Hematopoietic multipotent progenitor cell treated with erythropoietin and hydrocortisone succinate and interleukin-3 and kit ligand, for 8 days (in vitro differentiated cells): ENCODE measurements around the gene TAF4.
"Not testable (repeated sequence)": the region's sequence is repeated elsewhere in the genome, so short reads cannot be mapped to it uniquely, and the experiment has no call there.

Source experiments
- DNase-seq: peaks from one replicate; pipeline ENCODE4 v3.0.0-alpha.2; 2015

The TAF4 gene

GRCh38 chr20:62056377-62056776 lies 9.3 kb downstream of the TAF4 start:
- DNase-seq, result no peak

DNA sequence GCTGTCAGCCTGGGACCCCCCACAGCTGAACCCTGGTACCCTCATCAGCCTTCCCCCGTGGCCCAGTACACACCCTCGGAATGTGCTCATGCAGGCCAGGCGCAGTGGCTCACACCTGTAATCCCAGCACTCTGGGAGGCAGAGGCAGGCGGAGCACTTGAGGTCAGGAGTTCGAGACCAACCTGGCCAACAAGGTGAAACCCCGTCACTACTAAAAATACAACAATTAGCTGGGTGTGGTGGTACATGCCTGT lies 9.9 kb downstream of the TAF4 start:
- DNase-seq, result not testable (repeated sequence)

- no peak for DNase-seq
Measured at GRCh38 chr20:62055106-62055861, 10.4 kb downstream of the TAF4 start.

- DNase-seq, result no peak
Measured at GRCh38 chr20:62054451-62054953, 11.2 kb downstream of the TAF4 start.

GRCh38 chr20:62053465-62054196 lies 12.1 kb downstream of the TAF4 start:
- DNase-seq, result no peak

DNA sequence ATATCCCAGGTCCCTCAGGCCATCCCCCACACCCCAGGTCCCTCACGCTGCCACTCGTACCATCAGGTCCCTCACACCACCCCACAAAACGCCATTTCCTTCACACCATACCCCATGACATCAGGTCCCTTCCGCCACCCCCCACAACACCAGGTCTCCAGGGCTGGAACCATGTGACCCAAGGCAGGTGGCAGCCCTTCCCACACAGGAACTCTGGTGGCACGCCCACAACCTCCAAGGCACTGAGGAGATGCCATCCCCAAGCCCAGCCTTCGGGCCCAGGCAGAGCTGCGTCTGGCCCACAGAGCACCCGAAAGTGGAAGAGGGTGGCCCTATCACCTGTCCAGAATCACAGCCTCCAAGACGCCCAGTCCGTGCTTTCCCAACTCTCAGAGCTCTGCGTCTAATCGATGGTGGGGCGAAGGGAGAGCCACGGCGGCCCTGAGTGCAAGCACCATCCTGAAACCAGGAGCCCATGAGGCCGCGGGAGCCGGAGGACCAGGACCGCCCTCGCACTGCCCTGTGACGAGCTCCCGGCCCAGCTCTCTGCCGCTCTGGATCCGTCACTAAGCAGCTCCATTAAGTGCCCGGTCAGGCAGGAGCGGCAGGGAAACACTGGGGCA lies 12.7 kb downstream of the TAF4 start:
- no peak for DNase-seq

DNA sequence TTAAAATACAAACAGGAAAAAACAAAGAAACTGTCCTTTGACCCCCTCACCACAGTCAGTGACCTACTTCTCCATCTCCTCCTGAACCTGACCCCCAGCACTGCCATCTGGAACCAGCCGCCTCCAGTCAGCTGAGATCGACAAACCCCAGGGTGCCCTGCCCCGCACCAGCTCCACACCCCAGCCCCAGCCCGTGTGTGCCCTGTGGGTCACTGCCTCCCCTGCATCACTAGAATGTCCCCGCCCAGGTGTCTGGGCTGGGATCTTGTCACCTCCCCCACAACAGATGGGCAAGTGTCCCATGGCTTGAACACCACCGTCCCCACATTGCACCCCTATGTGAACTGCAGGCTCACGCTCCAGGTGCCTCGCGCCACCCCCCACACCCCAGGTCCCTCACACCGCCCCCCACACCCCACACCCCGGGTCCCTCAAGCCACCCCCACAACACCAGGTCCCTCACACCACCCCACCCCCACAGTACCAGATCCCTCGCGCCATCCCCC lies 13.3 kb downstream of the TAF4 start:
- DNase-seq, result no peak

DNA sequence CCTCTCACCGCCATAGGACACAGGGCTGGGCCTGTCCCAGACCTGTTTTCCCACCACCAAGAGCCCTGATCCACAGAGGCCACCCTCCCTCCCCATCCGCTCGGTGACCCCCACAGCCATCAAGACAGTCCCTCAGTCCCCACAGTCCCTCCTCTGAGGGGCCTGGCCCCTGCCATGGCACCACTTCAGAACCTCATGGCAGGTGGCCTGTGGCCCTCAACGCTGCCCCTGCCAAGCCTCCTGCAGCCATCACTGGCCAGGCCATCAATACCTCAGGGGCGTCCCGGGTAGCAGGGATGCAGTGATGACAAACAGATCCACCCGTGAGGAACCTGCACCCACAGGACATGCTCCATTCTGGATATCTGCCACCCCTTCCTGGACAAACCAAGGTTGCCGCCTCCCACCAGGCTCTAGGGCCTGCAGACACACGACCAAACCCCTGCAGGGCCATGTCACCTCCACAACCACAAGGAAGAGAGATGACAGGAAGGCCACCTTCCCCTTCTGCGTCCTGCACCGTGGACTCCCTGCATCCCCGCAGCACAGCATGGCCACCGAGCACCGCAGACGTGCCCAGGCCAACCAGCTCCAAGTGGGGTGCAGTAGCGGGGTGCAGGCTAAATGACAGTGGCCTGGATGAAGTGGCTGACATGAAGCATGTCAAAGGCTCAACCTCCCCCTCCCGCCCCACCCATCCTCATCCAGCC lies 14.0 kb downstream of the TAF4 start:
- no peak for DNase-seq

GRCh38 chr20:62051144-62051543 lies 14.5 kb downstream of the TAF4 start:
- no peak for DNase-seq

GRCh38 chr20:62050166-62051120 lies 15.2 kb downstream of the TAF4 start:
- peak; percentile 29 for DNase-seq

DNA sequence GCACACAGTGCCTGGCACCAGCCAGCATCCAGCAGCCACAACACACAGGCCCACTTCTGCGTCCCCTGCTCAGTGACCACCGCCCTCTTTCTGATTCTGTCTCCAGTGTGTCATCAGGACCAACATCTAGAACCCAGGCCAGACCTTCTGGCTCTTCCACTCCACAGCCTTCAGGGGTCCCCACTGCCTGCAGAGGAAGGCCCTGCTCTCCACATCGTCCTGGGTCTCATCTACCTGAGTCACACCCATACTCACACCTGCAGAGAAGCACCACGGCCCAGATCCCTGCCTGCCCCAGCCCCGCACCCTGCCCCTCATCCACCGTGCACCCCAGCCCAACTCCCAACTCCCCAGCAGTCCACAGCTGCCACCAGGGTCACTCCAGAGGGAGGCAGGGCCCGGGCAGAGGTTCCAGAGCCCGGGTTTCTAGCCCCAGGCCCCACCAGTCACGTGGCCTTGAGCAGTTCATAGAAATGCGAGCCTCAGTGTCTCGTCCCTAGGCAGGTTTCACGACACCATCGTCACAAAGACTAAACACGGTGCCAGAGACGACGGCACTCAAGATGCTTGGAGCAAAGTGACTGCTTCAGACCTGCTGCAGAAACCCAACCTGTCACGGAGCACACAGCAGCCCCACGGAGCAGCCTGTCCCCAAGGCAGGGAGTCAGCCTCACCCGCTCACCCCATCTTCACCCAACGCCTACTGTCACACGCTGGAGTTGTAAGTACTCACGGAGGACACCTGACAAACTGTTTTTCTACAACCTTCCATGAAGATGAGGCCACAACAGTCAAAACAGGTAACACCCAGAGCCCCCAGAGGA lies 16.1 kb downstream of the TAF4 start:
- no peak for DNase-seq

- DNase-seq, result no peak
Measured at GRCh38 chr20:62048821-62049291, 16.8 kb downstream of the TAF4 start.

GRCh38 chr20:62048346-62048761 lies 17.3 kb downstream of the TAF4 start:
- no peak for DNase-seq

DNA sequence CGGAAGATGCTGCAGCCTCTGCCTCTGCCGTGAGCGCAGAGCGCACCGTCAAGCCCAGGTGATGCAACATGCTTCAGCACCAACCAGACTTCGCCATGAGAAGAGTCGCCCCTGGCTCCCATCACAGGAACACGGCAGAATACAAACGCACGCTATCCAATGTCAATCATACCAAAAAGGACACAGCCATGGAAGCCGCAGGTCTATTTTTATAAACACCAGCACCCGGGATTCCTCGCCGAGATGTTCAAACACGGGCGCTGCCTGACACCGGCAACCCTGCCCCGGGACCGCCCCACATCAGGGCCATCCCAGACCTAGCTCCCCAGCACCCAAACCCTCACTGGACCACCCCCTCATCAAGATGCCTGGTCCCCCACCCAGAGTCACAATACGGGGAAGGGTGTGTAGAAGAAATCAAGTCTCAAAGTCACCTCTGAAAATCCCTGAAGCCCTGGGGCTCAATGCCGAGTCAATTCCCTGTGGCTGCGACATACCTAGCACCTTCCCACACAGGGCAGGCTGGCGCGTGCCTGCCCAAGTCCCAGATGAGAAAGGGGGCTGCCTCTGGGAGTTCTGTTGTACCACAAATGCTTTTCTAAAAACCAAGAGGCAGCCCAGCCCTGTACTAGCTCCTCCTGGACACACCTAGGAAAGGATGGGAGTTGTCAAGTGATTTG lies 17.9 kb downstream of the TAF4 start:
- no peak for DNase-seq

- no peak for DNase-seq
Measured at GRCh38 chr20:62046431-62046830, 19.2 kb downstream of the TAF4 start.

DNA sequence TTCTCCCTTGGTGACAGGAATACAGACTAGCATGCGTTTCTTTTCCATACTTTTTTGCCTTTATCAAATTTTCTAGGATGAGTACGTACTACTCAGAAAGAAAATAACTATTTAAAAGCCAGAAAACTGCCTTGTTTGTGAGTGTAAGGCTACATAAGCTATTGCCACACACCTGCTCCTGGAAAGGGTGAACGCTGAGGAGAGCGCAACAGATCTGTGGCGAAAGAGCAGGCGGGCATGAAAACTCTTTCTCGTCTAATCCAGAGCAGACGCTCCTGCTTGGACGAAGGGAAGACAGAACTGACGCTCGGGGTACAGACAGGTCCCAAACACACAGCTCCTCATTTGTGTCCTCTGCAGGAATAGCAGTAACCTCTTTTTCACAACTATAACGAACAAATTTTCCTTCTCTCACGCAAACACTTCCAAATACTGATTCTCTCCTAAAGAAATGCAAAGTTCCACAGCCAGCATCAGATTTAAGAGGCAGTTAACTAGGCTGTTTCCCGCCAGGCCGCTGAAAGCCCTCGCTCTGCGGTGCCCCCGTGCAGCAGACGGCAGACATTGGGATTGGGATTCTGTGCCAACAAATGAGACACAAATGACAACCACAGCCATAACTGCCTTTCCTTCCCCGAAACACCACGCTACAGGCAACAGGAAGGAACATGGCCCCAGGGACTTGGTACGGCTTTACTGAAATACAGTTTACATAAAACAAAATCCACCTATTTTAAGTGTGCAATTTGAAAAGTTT lies 20.0 kb downstream of the TAF4 start:
- DNase-seq, result no peak

DNA sequence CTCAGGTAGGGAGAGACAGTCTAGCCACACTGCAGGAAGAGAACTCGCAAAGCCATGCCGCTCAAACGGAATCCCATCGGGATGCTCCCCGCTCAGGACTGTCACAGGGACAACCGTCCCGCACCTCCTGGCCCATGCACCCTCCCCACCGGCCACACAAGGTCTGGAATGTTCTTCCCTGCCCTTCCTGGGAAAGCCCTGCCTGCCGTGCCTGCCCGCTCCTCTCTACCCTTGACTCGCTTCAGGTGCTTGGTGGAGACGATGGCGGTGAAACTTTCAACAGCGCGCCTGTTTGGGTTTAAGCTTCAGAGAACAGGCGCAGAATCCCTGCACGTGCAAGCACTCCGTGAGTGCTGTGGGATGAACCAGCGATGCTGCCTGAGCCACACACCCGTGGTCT lies 20.6 kb downstream of the TAF4 start:
- DNase-seq, result no peak

GRCh38 chr20:62044631-62045030 lies 21.1 kb downstream of the TAF4 start:
- DNase-seq, result no peak

- no peak for DNase-seq
Measured at GRCh38 chr20:62043131-62043914, 22.4 kb downstream of the TAF4 start.
